AG08395 (cell line): ENCODE results near the gene LGALS3.
A peak's percentile ranks its signal among the peaks of the same experiment; 100 is the strongest.

Experiments used
- DNase-seq: peaks from one replicate; pipeline ENCODE4 v3.0.0; 2012; ENCODE audit warnings: mixed read lengths, low spot score

The LGALS3 gene

DNA sequence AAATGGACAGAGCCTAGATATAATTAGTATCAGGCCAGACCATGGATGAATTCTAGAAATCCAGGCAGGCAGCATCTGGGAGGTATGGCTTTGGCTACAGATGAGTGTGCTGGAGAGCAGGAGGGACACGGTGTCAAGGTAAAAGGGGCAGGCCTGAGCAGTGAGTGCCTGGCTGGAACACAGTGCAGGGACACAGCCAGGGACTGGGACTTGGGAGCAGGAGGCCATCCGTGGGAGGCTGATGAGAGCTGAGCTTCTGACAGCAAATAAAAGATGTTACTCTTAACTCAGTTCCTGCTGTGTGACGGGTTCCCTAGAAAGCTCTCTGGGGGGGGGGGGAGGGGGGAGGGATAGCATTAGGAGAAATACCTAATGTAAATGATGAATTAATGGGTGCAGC is 13.6 kb upstream of the LGALS3 start:
- DNase-seq: no peak

- no peak for DNase-seq
These were observed 13.2 kb upstream of the LGALS3 start for GRCh38 chr14:55115861-55116245.

DNA sequence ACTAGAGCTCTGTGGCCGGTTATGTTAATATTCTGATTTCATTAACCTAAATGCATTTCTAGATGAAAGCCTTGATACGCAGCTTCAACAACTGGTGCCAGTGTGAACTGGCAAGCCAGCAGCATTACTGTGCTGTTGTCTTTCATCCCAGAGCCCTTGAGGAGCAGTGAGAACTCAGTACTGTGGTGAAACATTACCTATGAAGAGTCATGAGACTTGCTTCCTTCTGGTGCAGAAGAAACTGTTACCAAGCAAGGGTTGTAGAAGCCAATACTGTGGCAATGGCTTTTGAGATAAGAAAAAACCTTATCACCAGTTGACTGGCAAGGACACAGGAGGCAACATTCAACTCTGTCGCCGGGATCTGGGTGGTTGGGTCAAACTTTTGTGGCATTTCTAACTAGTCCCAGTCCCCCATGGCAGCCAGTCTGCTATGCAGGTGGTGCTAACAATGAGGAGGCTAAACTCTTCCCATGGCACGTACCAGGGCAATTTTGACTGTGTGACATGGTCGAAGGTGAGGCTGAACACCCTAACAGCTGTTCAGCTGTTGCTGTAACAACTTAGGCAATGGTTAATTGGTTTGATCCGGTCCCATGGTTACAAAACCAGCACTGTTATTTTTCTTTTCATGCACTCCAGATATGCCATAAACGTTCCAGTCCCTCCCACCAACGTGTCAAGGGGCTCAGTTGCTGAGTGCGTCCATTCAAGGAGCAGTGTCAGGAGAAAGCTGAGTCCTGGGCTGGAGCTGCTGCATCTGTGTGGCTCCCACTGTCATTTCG is 12.6 kb upstream of the LGALS3 start:
- no peak for DNase-seq

GRCh38 chr14:55117803-55118441 is 11.1 kb upstream of the LGALS3 start:
- DNase-seq: no peak

GRCh38 chr14:55118761-55119160 is 10.3 kb upstream of the LGALS3 start:
- DNase-seq: no peak

- DNase-seq: no peak
These were observed 8.2 kb upstream of the LGALS3 start for GRCh38 chr14:55120571-55121495.

GRCh38 chr14:55121628-55122439 is 7.2 kb upstream of the LGALS3 start:
- DNase-seq: no peak

DNA sequence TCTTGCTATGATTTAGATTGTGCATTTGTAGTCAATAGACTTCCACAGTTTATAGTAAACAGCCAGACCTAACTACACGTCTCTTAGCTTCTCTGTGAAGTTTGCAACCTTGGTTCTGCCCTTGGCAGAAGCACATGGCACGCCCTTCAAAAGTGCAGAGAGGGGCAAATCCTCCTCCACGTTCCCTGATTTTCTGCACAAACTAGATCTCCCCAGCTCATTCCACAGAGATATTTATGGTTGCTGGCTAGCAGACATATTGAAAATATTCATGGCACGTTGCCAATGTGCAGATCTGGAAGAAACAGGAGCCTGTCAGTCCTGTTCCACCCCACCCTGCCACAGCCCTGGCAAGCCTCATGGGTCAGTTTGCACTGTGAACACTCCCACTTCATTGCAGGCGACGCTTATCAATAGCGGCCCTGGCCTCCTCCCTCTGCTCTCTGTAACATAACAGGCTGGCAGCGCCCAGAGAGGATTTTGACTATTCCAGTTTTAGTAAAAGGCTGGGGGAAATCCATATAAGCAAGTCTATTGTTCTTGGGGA is 6.5 kb upstream of the LGALS3 start:
- no peak for DNase-seq

DNA sequence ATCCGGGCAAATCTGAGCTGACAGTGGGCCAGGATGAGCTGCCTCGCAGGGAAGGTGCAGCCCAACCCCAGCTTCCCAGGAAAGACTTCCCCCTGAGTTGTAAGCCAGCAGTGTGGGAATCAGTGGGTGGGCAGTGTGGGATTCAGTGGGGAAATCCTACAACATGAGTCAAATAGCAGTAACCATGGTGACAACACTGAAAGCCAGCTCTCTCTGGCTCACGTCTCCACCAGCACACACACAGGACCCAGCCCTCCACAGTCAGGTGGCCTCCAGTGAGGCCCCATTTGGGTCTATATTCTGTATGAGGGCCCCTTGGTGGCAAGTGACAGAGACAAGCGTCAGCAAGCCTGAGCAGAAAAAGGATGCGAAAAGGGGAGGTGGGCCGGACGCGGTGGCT is 6.0 kb upstream of the LGALS3 start:
- peak; percentile 85 for DNase-seq

- no peak for DNase-seq
These were observed 5.0 kb upstream of the LGALS3 start for GRCh38 chr14:55123852-55124639.

DNA sequence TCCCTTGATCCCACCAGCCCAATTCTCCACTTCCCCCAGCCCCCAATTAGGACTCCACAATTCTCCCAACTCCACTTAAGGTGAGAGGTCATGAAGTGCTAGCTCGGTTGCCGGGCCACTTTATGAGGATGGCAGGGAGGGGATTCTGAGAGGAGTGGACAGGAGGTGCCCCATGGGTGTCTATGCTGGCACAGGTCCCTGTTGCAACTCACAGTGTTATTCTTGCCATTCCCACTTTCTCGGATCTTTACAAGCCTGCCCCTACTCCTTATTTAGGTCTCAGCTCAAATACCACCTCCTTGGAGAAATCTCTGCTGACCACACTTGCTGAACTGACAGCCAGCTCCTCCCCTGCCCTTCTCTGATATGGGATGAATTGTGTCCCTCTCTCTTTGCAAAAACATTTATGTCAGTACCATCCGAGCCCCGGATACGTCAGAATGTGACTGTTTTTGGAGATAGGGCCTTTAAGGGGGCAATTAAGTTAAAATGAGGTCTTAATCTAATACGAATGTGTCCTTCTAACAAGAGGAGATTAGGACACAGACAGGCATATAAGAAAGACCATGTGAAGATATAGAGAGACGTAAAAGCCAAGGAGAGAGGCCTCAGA is 4.2 kb upstream of the LGALS3 start:
- no peak for DNase-seq

DNA sequence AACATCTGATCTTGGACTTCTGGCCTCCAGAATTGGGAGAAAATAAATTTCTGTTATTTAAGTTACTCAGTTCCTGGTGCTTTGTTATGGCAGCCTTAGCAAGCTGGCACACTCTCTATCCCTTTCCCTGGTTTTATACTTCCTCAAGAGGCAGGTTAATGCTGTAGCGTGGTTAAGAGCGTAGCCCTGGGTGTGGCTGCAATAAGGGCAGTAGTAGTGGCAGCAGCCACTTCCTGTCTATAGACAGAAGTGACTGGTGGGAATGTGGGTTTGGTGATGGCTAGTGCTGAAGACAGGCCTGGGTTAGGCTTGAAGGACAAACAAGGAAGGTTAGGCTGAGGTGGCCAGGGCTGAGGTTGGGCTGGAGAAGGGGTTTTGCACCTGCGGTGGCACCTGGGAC is 3.6 kb upstream of the LGALS3 start:
- no peak for DNase-seq

- DNase-seq: no peak
These were observed 3.0 kb upstream of the LGALS3 start for GRCh38 chr14:55126034-55126433.

GRCh38 chr14:55126932-55127459 is 2.1 kb upstream of the LGALS3 start:
- no peak for DNase-seq

GRCh38 chr14:55127460-55127951 is 1.5 kb upstream of the LGALS3 start:
- DNase-seq: peak; percentile 21

DNA sequence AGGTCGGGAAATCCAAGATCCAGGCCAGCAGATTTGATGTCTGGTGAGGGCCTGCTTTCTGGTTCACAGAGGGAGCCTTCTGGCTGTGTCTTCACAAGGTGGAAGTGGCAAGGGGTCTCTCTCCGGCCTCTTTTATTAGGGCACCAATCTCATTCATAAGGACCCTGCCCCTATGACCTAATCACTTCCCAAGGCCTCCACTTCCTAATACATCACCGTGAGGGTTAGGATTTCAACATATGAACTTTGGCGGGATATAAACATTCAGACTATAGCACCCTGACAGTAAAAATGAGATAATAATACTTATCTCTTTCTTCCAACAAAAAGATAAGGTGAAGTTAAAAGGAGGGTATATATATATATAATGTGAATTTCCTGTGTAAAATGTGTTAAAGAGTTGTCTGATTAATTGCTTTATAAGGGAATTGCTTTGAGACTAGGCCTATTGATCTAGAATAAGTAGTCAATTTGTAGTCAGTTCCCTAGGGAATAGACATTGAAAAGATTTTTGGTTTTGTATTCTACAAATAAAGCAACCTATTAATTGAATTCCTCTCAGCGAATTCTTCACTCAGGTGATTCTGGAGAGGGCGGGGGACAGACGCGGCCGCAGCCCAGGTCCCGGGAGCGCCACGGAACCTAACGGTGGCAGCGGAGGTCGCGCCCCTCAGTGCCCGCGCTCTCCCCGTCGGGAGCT is 516 bp upstream of the LGALS3 start:
- DNase-seq: no peak

DNA sequence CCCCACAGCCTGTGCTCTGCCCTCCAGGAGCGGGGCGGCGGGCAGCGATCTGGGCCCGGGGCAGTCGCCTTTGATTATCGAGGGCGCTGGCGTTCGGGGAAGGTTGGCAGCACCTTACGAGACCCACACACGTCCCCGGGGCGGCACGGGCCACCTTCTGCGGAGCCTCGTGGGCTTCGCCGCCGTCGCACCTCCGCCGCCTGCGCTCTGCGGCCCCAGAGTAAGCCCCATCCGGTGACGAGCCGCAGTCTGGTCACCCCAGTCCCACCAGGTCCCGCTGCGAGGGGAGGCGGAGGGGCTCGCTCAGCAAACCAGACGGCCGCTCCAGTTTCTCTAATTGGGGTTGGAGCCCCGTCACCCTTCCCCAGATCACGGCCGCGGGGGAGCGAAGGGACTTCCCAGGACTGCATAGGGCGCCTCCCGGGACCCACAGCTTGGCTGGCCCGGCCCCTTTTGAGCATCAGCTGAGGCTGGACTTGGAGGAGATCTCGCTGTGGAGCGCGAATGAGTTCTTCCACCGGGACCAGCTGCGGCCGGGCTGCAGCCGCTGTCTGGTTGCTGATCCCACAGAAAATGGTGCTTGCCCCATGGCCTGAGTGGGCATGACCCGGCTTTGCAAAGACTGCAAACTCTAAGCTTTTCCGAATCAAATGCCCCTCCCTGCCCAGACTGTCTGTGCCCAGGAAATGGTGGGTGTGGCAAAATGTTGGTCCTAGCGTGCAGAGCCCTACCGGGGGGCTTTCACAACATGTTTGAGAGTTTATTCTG is 560 bp downstream of the LGALS3 start:
- peak; percentile 70 for DNase-seq

DNA sequence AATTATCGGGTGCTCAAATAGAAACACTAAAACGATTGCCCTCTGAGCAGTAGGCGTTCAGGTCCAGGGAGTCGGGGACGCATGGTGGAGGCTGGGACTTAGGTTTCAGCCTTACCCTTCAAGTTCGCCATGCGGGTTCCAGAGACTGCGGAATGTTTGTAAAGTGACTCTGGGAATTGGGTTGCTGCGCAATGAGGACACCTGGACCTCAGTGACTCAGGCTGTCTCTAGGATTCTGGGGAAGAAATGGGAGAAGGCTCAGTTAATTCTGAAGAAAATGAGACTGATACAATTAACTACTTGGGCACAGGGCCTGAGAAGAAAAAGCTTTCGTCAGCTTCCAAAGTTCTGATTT is 1.1 kb downstream of the LGALS3 start:
- DNase-seq: peak; percentile 42
